WTC11 (cell line): ENCODE measurements around the gene RIMS4. TPM values are rescaled to one million over a fixed set of nuclear protein-coding genes. Genes with fewer than 3 reads are reported as not detected.

Experiments
- ATAC-seq: fragments of 200-7000 bp; cut with Tn5 transposase; 2 replicates; pipeline ENCODE4 v1.10.0; 2021; ENCODE audit warnings: mild to moderate bottlenecking, moderate library complexity
- CTCF ChIA-PET: fragments of 300-600 bp; sonication (Branson Sonifier 250); formaldehyde crosslinking; loops from one replicate; lab custom pipeline; 2021; ENCODE audit warnings: antibody characterized with exemption; lab: Charles Lee
- POLR2A ChIA-PET: fragments of 350-600 bp; sonication (Branson Sonifier 250); formaldehyde crosslinking; loops from one replicate; lab custom pipeline; 2021; ENCODE audit warnings: antibody characterized with exemption; lab: Charles Lee
- DNase-seq: peaks from one replicate; pipeline ENCODE4 v3.0.0; 2021; ENCODE audit warnings: low spot score
- H3K27ac Mint-ChIP-seq: 2 replicates; pipeline ENCODE4 v1.8.0; 2021; ENCODE audit warnings: mixed read lengths
- H3K27me3 Mint-ChIP-seq: 2 replicates; pipeline ENCODE4 v1.8.0; 2021; ENCODE audit warnings: low read depth, mild to moderate bottlenecking, moderate library complexity, mixed read lengths
- H3K36me3 Mint-ChIP-seq: 2 replicates; pipeline ENCODE4 v1.8.0; 2021; ENCODE audit warnings: mixed read lengths
- H3K4me1 Mint-ChIP-seq: 2 replicates; pipeline ENCODE4 v1.8.0; 2022; ENCODE audit warnings: mixed read lengths
- H3K4me3 Mint-ChIP-seq: 2 replicates; pipeline ENCODE4 v1.8.0; 2021; ENCODE audit warnings: mild to moderate bottlenecking, moderate library complexity, mixed read lengths
- H3K9me3 Mint-ChIP-seq: 2 replicates; pipeline ENCODE4 v1.8.0; 2021; ENCODE audit warnings: mixed read lengths
- CTCF ChIP-seq: fragments of 200-600 bp; IDR thresholded peaks from 2 replicates; pipeline ENCODE4 v1.8.0; 2022; ENCODE audit warnings: antibody characterized with exemption
- EMX1 ChIP-seq: fragments of 250-450 bp; sonication (Bioruptor Pico); IDR thresholded peaks from 2 replicates; pipeline ENCODE4 v1.8.0; 2021; ENCODE audit warnings: mild to moderate bottlenecking
- ETV6 ChIP-seq: sonication (generic); formaldehyde crosslinking; IDR thresholded peaks from 2 replicates; pipeline ENCODE4 v1.8.1; 2022; ENCODE audit warnings: mild to moderate bottlenecking, missing genetic modification reagents
- GABPB1 ChIP-seq: sonication (generic); formaldehyde crosslinking; IDR thresholded peaks from 2 replicates; pipeline ENCODE4 v1.8.1; 2023; ENCODE audit warnings: mild to moderate bottlenecking, missing genetic modification reagents
- HMGA2 ChIP-seq: fragments of 250-450 bp; sonication (Bioruptor Pico); IDR thresholded peaks from 2 replicates; pipeline ENCODE4 v1.4.0; 2021; ENCODE audit warnings: mild to moderate bottlenecking, moderate library complexity
- HMGXB4 ChIP-seq: sonication (generic); formaldehyde crosslinking; IDR thresholded peaks from 2 replicates; pipeline ENCODE4 v1.8.1; 2023; ENCODE audit warnings: mild to moderate bottlenecking, moderate library complexity, missing genetic modification reagents
- NR2C2 ChIP-seq: sonication (generic); formaldehyde crosslinking; IDR thresholded peaks from 2 replicates; pipeline ENCODE4 v1.8.0; 2022; ENCODE audit warnings: mild to moderate bottlenecking, missing genetic modification reagents
- ZNF263 ChIP-seq: sonication (generic); formaldehyde crosslinking; IDR thresholded peaks from 2 replicates; pipeline ENCODE4 v1.8.1; 2022; ENCODE audit warnings: low read depth, mild to moderate bottlenecking, moderate library complexity, missing genetic modification reagents
- ZNF281 ChIP-seq: sonication (generic); formaldehyde crosslinking; IDR thresholded peaks from 2 replicates; pipeline ENCODE4 v1.8.0; 2023; ENCODE audit warnings: mild to moderate bottlenecking, missing genetic modification reagents
- ZNF671 ChIP-seq: fragments of 250-450 bp; sonication (Bioruptor Pico); IDR thresholded peaks from 2 replicates; pipeline ENCODE4 v1.8.0; 2021; ENCODE audit warnings: mild to moderate bottlenecking
- total RNA-seq: library from RNA; stranded (reverse); gene quantifications from 3 replicates; pipeline ENCODE4 v1.2.3, GENCODE V29; 2021
- TF ChIP-seq, protein P1 (sequence below): sonication (generic); formaldehyde crosslinking; IDR thresholded peaks from 2 replicates; pipeline ENCODE4 v1.8.0; 2022; ENCODE audit warnings: mild to moderate bottlenecking, missing genetic modification reagents
- TF ChIP-seq, protein P2 (sequence below): sonication (generic); formaldehyde crosslinking; IDR thresholded peaks from 2 replicates; pipeline ENCODE4 v1.8.1; 2022; ENCODE audit warnings: mild to moderate bottlenecking, moderate library complexity, missing genetic modification reagents

RIMS4 gene
- total RNA-seq, 1 experiment from 2014 or later = 24.8 TPM

- H3K4me3 Mint-ChIP-seq = peak overlapping the region; percentile 75
- H3K4me1 Mint-ChIP-seq = peaks cover 15% of the 10 kb centered on the region
Measured at GRCh38 chr20:44747166-44748004, 63.0 kb downstream of the RIMS4 start.

More at GRCh38 chr20:44747166-44748004, 63.0 kb downstream of the RIMS4 start:
- ATAC-seq (peak; percentile 73), DNase-seq (peak; percentile 95)
- ChIA-PET POLR2A (interaction anchor here (0.5 kb wide), 1 partner anchor 62 kb away, joined by 3 read pairs; no protein-coding TSS in a partner anchor), CTCF (interaction anchor here (0.5 to 3.9 kb wide), 51 partner anchors 8 to 1738 kb away, joined by 3 to 56 read pairs (median 5); partner anchors contain the start of genes PABPC1L, TOMM34 and YWHAB)
- no peak for TF ChIP-seq HMGA2 (CRISPR knock-in tag)
- peak; percentile 92 for TF ChIP-seq GABPB1 (CRISPR knock-in tag)
- no peak for TF ChIP-seq ZNF671
- TF ChIP-seq, protein P1, sequence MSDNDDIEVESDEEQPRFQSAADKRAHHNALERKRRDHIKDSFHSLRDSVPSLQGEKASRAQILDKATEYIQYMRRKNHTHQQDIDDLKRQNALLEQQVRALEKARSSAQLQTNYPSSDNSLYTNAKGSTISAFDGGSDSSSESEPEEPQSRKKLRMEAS (CRISPR knock-in tag) = peak; percentile 73; the same call in 1 of the 2 replicates
- TF ChIP-seq HMGXB4 (CRISPR knock-in tag) = 0 out of 2 replicates have a peak, but pooled peaks have one; percentile 36
- no peak for TF ChIP-seq NR2C2
- no peak for TF ChIP-seq ZNF281 (CRISPR knock-in tag)
- no peak for TF ChIP-seq ETV6 (CRISPR knock-in tag)
- TF ChIP-seq, protein P2, sequence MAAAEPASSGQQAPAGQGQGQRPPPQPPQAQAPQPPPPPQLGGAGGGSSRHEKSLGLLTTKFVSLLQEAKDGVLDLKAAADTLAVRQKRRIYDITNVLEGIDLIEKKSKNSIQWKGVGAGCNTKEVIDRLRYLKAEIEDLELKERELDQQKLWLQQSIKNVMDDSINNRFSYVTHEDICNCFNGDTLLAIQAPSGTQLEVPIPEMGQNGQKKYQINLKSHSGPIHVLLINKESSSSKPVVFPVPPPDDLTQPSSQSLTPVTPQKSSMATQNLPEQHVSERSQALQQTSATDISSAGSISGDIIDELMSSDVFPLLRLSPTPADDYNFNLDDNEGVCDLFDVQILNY (CRISPR knock-in tag) = no peak
- TF ChIP-seq ZNF263 (CRISPR knock-in tag) = no peak
- TF ChIP-seq EMX1 = no peak
- TF ChIP-seq CTCF = peak; percentile 76
- Mint-ChIP-seq H3K9me3 (no peaks in the 10 kb centered on the region), H3K27me3 (peaks cover 47% of the 10 kb centered on the region), H3K27ac (no peak overlapping the region), H3K36me3 (no peaks in the 10 kb centered on the region)
